CD1c-positive myeloid dendritic cell (primary cell): Measurements from ENCODE around the gene NOTO.
"Not testable (repeated sequence)": the region's sequence is repeated elsewhere in the genome, so short reads cannot be mapped to it uniquely, and the experiment has no call there.

Experiments used
- DNase-seq: peaks from one replicate; pipeline ENCODE4 v3.0.0-alpha.2; 2016; ENCODE audit errors: extremely low spot score

NOTO gene, protein sequence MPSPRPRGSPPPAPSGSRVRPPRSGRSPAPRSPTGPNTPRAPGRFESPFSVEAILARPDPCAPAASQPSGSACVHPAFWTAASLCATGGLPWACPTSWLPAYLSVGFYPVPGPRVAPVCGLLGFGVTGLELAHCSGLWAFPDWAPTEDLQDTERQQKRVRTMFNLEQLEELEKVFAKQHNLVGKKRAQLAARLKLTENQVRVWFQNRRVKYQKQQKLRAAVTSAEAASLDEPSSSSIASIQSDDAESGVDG

DNA sequence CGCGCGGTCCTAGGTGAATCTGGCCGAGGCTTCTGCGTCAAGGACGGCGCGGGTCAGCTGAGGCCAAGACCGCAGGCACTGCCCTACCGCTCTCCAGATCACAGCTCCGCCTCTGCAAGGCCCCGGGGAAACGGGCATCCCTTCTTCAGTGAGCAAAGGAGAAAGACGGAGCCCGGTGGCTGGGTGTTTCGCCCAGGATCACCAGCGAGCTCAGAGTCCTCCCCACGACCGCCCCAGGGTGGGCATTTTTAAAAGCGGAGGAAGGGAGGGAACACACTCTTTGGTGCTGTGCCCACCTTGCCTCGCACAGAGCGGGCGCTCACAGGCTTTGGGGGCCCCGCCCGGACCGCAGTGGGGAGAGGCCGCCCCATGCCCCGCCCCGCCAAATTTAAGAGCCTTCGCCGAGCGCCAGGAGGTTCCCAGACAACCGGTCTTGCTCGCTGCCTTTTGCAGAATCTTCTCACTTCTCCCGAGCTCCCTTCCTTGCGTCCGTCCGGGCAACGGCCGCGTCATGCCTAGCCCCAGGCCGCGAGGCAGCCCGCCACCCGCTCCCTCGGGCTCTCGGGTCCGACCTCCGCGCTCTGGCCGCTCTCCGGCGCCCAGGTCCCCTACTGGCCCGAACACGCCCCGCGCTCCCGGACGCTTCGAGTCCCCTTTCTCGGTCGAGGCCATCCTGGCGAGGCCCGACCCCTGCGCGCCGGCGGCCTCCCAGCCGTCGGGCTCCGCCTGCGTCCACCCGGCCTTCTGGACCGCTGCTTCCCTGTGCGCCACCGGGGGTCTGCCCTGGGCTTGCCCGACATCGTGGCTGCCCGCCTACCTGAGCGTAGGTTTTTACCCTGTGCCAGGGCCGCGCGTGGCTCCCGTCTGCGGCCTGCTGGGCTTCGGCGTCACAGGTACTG, at the start of gene NOTO:
TSS of gene NOTO (plus strand) at position 419 of the 899 bp plus-strand sequence. CDS start at position 512, 93 bp downstream.
- no peak for DNase-seq

DNA sequence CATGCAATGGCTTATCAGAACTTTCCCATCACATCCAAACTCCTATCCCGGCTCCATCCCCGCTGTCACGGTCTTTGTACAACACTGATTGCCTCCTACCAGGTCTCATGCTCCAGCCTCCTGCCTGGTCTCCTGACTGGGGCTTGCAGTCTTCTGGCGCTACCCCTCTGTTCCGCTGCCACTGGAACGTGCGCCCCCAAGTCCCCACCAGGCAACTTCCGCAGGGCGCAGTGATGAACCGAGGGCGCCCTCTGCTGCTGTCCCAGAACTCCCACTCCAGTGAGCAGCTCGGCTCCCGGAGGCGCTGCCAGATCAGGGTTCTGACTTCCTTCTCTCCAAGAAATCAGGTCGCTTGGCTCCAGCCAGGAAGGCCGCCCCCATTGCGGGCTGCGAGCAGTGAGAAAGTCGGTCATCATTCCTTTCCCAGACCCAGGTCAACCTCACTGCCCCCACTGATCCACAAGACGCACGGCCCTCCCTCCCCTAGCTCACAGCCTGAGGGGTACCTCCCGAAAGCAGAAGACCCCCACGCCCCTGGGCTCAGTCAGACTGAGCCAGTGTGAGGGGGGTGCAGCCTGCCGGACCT, 45.7 kb upstream of the NOTO start:
- DNase-seq = peak; percentile 36

DNA sequence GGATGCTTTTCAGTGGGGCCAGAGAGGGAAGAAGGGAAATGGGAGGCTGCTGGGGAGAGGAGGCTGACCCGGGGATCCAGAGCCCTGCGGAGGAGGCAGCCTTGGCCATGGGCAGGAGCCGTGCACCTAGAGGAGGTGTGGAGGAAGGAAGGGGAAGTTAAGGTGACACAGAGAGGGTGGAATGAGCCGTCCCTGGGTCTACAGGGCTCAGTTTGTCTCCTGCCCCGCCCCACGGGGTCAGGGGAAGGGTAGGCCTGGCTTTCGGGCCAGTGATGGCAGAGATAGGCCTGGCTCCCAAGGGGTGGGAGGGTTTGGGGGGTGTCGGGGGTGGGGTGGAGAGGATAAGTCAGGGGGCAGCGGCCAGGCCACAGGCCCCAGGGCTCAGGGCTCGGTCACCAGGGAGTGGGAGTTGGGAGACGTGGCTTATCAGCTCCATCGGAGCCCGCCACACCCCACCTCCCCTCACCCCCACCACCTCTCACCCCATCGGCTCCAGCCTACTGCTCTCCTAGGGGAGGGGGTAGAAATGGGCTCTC, 39.5 kb upstream of the NOTO start:
- DNase-seq = no peak

DNA sequence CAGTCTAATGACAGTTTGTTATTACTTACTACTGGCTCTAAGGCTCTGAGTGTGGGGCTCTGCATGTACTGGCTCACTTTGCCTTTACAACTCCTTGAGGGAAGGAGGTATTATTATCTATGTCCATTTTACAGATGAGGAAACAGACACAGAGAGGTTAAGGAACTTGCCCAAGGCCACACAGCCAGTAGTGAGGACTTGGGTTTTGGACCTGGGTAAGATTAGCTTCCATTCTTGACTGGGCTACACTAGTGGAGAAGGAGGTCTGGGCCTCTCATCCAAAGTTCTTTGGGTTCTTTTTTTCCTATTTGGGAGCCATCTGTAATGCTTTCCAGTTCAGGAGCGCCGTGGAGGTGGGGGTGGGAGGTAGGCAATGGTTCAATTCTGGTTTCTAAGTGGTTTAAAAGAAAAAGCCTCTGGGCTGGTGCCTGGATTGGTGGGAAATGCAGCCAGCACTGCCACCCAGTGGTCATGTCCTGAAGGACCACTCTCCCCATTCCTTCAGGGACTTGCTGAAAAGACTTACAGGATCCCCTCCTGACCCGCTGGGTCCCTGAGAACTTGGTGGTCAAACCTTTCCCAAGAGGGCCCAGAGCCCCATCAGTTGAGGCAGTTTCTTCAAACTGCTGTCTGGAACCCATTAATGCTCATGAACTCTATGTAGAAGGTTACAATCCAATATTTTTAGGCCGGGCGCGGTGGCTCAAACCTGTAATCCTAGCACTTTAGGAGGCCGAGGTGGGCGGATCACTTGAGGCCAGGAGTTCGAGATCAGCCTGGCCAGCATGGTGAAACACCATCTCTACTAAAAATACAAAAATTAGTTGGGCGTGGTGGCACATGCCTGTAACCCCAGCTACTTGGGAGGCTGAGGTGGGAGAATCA, 38.6 kb upstream of the NOTO start:
- peak; percentile 68 for DNase-seq

DNA sequence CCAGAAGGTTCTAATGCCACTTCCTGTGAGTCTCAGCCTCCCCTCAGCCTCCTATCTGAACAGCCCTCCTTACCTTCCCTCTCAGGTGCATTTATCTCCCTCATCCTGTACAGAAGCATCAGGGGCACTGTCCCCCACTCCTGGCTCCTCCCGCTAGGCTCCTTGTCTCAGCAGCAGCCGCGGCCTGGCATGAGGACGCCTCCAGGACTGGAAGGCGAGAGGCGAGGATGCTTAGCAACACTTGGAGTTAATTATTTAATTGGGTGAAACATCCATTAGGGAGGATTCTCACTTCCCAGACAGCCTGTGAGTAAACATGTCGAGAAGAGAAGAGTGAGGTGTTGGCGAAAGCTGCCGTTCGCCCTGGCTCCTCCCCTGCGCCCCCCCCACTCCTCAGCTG, 36.4 kb upstream of the NOTO start:
- DNase-seq = not testable (repeated sequence)

DNA sequence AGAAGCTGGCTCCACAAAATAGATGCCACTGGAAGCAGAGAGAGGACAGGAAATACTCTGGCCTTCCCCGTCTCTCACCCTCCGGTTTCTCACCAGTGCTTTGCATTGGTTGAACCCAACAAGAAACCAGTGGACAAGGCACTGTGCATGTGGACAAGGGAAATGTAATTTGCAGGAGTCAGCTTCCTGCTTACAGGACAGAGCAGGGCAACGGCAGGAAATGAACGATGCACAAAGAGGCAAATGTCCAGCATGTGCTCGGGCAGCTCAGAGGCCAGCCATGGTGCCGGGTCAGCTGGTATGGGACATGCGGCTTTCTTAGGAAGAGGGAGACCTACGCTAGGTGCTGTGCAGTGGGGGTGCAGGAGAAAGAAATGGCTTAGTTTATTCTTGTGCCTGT, 35.6 kb upstream of the NOTO start:
- not testable (repeated sequence) for DNase-seq

DNA sequence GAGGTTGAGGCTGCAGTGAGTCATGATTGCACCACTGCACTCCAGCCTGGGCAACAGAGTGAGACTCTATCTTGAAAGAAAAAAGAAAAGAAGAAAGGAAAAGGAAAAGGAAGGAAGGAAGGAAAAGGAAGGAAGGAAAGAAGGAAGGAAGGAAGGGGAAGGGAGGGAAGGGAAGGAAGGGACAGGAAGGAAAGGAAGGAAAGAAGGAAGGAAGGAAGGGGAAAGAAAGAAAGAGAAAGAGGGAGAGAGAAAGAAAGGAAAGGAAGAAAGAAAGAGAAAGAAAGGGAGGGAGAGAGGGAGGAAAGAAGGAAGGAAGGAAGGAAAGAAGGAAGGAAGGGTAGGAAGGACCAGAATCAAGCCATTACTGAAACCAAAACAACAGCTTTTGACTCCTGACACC, 34.0 kb upstream of the NOTO start:
- not testable (repeated sequence) for DNase-seq

DNA sequence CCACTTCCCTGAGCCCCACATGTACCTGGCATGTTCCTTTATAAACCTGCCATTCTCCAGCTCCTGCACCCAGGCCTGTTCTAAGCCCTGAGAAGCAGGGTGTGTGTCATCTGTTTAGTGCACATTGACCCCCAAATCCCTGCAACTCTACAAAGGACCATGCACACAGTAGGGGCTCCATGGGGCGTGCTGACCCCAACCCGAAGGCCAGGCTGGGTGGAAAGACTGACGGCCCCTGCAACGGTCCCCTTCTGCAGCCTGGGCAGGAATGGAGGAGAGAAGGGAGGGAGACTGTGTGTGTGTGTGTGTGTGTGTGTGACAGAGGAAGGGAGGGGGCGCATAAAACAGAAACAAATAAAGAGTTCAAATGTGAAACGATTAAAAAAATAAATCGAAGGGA, 32.0 kb upstream of the NOTO start:
- not testable (repeated sequence) for DNase-seq

DNA sequence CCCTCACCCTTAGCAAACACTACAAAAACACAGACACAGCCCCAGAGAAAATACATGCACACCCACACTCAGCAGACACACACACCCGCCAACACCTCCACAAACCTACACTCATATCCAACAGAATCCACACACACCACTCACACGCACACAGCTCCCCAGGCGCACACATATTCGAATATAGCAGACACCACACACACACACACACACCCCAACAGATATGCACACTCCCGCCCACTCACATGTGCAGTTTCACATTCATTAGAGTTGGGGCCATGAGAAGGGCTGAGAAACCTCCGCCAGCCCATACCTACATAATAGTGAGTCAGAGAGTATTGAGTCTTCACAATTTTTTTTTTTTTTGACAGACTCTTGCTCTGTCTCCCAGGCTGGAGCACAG, 29.4 kb upstream of the NOTO start:
- no peak for DNase-seq

DNA sequence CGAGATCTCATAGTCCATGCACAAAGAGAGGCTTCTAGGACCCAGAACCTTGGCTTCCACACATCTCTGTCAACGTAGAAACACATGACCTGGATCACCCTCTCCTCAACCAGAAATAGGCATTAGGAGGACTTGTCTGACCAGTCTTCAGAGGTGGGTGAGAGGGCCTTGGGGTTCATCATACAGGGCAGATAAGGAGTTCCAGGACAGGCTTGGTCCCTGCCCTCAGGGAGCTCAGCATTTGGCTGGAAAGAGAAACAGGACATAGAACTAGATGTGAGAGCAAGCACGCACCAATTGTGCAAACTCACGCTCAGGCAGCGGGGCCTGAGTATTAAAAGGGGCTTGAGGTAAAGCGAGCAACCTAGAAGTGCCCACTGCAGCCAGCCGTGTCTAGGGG, 28.6 kb upstream of the NOTO start:
- no peak for DNase-seq

DNA sequence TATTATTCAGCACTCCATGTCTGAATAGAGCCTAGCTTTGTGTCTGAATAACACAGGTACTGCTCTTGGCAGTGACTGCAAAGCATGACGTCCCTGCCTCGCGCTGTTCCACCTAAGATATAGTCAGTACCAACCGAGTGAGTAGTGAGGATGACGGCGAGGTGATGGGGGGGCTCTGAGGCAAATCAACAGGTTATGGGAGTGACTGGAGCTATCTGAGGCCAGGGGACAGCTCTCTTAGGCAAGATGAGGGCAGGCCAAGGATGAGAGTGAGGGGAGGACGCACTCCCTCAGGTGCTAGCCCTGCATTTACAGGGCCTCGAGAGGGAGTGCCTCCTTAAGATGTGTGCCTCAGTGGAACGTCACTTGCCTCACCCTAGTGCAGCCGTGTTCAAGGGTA, 28.1 kb upstream of the NOTO start:
- no peak for DNase-seq

DNA sequence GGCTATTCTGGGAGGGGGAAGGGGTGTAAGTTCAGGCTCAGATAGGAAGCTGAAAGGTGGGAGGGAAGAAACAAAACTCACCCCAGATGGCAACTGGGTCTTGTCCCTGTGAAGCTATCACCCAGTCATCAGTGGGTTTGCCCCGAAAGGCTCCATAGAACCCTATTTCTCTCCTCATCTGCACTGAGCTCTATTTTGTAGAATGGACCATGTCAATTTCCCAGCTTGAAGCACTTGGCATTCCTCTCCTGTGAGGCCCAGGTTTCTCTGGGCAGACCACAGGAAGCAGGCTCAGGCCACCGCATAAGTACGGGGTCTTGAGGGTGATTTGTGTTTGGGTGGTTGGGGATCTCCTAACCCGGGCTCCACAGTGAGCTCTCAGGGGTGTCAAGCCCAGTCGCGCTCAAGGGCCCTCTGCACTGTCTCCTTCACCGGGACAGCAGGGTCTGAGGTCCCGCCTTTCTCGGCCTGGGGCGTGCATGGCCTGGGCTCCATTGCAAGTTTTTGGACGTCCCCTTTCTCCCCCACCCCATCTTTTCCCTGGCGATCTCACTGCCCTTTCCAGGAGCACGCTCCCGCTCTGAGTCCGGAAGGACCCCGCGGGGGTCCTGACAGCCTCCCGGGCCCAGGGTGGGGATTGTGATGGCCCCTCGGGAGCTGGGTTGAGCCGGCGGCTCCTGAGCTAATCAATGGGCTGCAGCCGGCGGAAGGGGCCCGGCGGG, 27.3 kb upstream of the NOTO start:
- DNase-seq = no peak

DNA sequence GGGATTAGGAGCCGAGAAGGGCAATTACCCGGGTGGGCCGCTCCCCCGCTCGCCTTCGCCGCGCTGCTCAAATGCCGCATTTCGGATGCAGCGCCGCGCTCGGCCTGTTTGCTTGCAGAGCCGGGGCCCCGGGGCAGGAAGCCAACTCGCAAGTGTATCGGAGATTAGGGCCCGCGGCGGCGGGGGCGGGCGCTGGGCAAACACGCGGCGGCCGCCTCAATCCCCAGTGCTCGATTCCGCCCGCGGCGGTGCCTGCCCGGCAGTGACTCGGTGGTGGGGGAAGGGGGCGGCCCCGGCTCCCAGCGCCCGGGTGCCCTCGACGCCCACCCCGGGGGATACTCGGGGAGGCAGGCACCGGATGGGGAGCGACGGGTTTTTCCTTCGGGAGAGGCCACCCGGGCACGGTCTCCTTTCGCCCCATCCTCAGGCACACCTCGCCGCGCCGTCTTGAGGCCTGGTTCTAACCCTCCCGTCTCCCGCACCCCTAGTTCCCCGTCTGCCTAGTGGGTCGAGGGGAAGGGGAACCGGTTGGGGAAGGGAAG, 26.6 kb upstream of the NOTO start:
- peak; percentile 65 for DNase-seq

DNA sequence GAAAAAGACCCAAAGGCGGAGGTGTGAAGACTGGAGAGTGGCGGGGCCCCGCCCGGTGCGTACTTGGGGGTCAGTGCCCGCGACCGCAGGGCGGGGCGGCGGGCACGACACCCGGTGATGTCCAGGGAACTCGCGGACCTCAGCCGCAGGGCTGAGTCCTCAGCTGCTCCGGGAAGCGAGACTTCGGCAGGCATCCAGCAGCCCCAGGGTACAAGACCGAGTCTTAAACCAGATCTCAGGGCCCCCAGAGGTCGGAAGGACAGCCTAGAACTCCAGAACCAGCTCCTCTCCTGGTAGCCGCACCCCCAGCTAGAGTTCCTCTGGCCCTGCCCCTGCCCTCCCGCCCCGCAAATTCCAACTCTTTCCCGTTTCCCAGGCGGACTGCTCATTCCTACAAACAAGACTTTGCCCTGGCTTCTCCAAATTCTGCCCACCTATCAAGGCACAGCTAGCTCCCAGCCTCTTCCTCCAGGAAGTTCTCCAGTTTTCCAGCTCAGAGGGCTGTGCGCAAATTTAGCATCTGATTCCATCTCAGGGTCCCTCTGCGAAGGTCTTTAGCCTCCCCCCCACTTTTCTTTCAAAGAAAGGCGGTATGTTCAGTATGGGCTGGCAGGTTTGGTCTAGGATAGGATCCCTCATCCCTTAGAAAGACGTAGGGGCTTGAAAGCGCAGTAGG, 26.0 kb upstream of the NOTO start:
- no peak for DNase-seq

DNA sequence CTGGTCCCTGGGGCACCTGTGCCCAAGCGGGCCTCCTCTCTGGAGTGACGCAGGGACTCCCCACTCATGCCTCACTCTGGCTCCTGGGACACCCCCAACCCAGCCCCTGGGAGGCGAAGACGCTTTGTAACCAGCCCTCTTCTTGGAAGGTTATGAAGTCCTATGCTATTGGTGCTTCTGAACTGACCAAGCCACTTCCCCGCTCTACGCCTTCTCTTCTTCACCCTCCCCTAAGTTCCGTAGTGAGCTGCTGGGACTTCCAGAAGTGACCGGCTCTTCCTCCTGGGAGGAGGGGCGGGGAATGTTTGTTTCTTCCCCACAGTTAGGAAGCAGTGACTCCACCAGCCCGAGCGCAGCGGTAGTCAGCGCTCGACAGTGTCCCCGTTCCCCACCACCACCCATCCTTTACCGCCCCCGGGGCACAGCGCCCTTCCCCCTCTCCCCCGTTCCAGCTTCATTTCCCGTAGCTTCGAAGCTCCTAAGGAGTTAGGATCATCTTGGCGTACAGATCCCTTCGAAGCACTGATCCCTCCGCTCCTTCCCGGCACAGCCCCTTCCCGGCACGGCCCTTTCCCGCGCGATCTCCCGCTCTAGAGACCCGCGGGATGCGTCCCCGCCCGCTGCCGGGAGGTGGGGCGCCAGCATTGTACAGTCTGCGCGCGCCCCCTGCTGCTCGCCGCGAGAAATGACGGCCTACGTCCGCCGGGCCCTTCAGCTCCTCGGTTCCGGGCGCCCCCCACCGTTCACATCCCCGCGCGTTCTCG, 25.3 kb upstream of the NOTO start:
- peak; percentile 92 for DNase-seq

DNA sequence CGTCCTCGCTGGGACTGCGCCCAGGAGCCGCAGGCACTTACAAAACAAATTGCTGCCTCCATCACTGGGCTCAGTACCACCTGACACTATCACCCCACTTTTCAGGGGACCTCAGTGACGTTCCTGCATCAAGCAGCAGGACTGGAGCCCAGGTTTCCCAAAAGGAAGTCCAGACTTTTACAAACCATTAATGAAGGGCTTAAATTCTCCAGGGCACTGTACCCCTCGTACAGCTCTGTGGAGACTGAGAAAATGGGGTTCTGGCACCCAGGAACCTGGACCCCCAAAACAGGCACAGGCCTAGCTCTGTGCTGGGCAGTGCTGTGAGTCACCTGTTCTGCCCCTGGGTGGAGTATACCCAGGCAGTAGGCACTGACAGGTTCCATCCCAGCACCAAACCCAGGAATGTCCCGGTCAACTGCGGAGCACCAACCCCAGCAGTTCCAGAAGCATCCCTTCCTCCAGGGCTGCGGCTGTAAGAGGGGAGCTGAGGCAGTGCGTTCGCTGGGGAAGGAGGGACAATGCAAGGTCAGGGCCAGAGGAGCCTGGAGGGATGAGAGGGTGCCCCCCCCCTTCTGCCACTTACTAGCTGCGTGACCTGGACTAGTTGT, 24.6 kb upstream of the NOTO start:
- no peak for DNase-seq

DNA sequence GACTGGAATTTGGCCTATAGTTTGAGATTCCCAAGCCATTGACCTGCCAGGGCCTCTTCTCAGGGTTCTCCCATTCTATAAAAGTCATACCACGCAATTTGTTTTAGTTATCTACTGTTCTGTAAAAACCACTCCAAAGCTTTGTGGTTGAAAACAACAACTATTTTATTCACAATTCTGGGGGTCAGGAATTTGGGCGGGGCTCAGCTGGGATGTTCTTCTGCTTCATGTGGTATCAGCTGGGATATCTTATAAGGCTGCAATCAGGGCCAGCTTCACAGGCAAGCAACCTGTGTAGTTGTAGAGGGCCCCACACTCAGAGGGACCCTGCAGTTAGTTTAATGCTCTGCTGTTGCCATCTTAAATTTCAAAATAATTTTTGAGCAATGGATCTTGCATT, 16.4 kb upstream of the NOTO start:
- DNase-seq = no peak

DNA sequence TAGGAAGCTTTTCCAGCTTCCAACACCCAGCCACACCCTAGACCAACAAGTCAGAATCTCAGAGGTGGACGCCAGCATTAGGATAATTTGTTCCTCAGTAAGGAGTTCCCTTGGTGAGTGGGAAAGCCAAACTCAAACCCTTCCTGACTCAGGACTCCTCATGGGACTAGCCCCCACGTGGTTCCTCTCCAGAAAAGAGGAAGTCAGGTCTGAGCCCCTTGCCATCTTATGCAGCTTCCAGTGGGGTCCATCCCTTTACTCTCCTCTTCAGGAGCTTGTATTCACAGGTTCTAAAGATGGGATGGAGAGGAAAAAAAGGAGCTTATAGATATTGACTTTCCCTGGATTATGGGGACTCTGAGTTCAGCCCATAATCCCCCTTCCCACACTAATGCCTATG, 14.8 kb upstream of the NOTO start:
- no peak for DNase-seq

DNA sequence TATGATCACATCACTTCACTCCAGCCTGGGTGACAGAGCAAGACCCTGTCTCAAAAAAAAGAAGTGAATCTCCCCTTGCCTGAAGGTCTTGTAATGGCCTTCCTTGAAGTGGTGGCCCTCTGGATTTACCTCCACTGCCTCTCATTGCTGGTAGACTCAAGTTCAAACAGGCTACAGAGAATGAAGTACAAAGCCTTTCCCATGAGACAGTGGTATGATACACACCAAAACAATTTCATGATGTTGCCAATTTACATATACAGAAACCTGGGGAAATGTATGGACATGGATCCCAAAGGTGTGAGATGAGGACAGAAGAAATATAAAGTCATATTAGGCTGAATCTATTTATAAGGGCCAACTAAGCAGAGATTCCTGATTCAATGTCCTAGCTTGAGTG, 4.8 kb upstream of the NOTO start:
- DNase-seq = no peak
